WTC11 (cell line): ENCODE data around the gene GGACT. TPM values are rescaled to one million over a fixed set of nuclear protein-coding genes. Genes with fewer than 3 reads are reported as not detected.

Experiments used
- ATAC-seq: fragments of 200-7000 bp; cut with Tn5 transposase; 2 replicates; pipeline ENCODE4 v1.10.0; 2021; ENCODE audit warnings: mild to moderate bottlenecking, moderate library complexity
- CTCF ChIA-PET: fragments of 300-600 bp; sonication (Branson Sonifier 250); formaldehyde crosslinking; loops from one replicate; lab custom pipeline; 2021; ENCODE audit warnings: antibody characterized with exemption; lab: Charles Lee
- POLR2A ChIA-PET: fragments of 350-600 bp; sonication (Branson Sonifier 250); formaldehyde crosslinking; loops from one replicate; lab custom pipeline; 2021; ENCODE audit warnings: antibody characterized with exemption; lab: Charles Lee
- DNase-seq: peaks from one replicate; pipeline ENCODE4 v3.0.0; 2021; ENCODE audit warnings: low spot score
- H3K27ac Mint-ChIP-seq: 2 replicates; pipeline ENCODE4 v1.8.0; 2021; ENCODE audit warnings: mixed read lengths
- H3K27me3 Mint-ChIP-seq: 2 replicates; pipeline ENCODE4 v1.8.0; 2021; ENCODE audit warnings: low read depth, mild to moderate bottlenecking, moderate library complexity, mixed read lengths
- H3K36me3 Mint-ChIP-seq: 2 replicates; pipeline ENCODE4 v1.8.0; 2021; ENCODE audit warnings: mixed read lengths
- H3K4me1 Mint-ChIP-seq: 2 replicates; pipeline ENCODE4 v1.8.0; 2022; ENCODE audit warnings: mixed read lengths
- H3K4me3 Mint-ChIP-seq: 2 replicates; pipeline ENCODE4 v1.8.0; 2021; ENCODE audit warnings: mild to moderate bottlenecking, moderate library complexity, mixed read lengths
- H3K9me3 Mint-ChIP-seq: 2 replicates; pipeline ENCODE4 v1.8.0; 2021; ENCODE audit warnings: mixed read lengths
- CBFB ChIP-seq: sonication (generic); formaldehyde crosslinking; IDR thresholded peaks from 2 replicates; pipeline ENCODE4 v1.8.1; 2022; ENCODE audit warnings: mild to moderate bottlenecking, low read depth, missing genetic modification reagents
- CREB1 ChIP-seq: sonication (generic); formaldehyde crosslinking; IDR thresholded peaks from 2 replicates; pipeline ENCODE4 v1.8.0; 2023; ENCODE audit warnings: mild to moderate bottlenecking, missing genetic modification reagents
- FOXK1 ChIP-seq: sonication (generic); formaldehyde crosslinking; IDR thresholded peaks from 2 replicates; pipeline ENCODE4 v1.8.0; 2022; ENCODE audit warnings: mild to moderate bottlenecking, moderate library complexity, missing genetic modification reagents
- GTF2I ChIP-seq: fragments of 250-450 bp; sonication (Bioruptor Pico); conservative IDR thresholded peaks from 2 replicates; pipeline ENCODE4 v1.4.0; 2021; ENCODE audit warnings: mild to moderate bottlenecking
- HMGA2 ChIP-seq: fragments of 250-450 bp; sonication (Bioruptor Pico); IDR thresholded peaks from 2 replicates; pipeline ENCODE4 v1.4.0; 2021; ENCODE audit warnings: mild to moderate bottlenecking, moderate library complexity
- IRF1 ChIP-seq: sonication (generic); formaldehyde crosslinking; IDR thresholded peaks from 2 replicates; pipeline ENCODE4 v1.8.0; 2023; ENCODE audit warnings: missing genetic modification reagents
- MXD4 ChIP-seq: fragments of 250-450 bp; sonication (Bioruptor Pico); IDR thresholded peaks from 2 replicates; pipeline ENCODE4 v1.8.0; 2021; ENCODE audit warnings: mild to moderate bottlenecking, moderate library complexity, borderline replicate concordance
- MYBL2 ChIP-seq: sonication (generic); formaldehyde crosslinking; IDR thresholded peaks from 2 replicates; pipeline ENCODE4 v1.8.1; 2023; ENCODE audit warnings: mild to moderate bottlenecking, moderate library complexity, missing genetic modification reagents
- NFATC4 ChIP-seq: fragments of 250-450 bp; sonication (Bioruptor Pico); IDR thresholded peaks from 2 replicates; pipeline ENCODE4 v1.9.0; 2021; ENCODE audit warnings: mild to moderate bottlenecking
- NR1H2 ChIP-seq: sonication (generic); formaldehyde crosslinking; IDR thresholded peaks from 2 replicates; pipeline ENCODE4 v1.9.0; 2021; ENCODE audit warnings: mild to moderate bottlenecking, moderate library complexity, missing genetic modification reagents
- RELA ChIP-seq: sonication (generic); formaldehyde crosslinking; IDR thresholded peaks from 2 replicates; pipeline ENCODE4 v1.8.1; 2022; ENCODE audit warnings: missing genetic modification reagents, mild to moderate bottlenecking, borderline replicate concordance
- ZNF263 ChIP-seq: sonication (generic); formaldehyde crosslinking; IDR thresholded peaks from 2 replicates; pipeline ENCODE4 v1.8.1; 2022; ENCODE audit warnings: low read depth, mild to moderate bottlenecking, moderate library complexity, missing genetic modification reagents
- ZNF416 ChIP-seq: fragments of 250-450 bp; sonication (Bioruptor Pico); IDR thresholded peaks from 2 replicates; pipeline ENCODE4 v1.9.0; 2021; ENCODE audit warnings: mild to moderate bottlenecking, inconsistent platforms
- ZNF532 ChIP-seq: fragments of 250-450 bp; sonication (Bioruptor Pico); IDR thresholded peaks from 2 replicates; pipeline ENCODE4 v1.9.0; 2021; ENCODE audit warnings: mild to moderate bottlenecking, borderline replicate concordance
- ZSCAN18 ChIP-seq: fragments of 250-450 bp; sonication (Bioruptor Pico); IDR thresholded peaks from 2 replicates; pipeline ENCODE4 v2.1.2; 2022; ENCODE audit warnings: mild to moderate bottlenecking, moderate library complexity
- total RNA-seq: library from RNA; stranded (reverse); gene quantifications from 3 replicates; pipeline ENCODE4 v1.2.3, GENCODE V29; 2021
- TF ChIP-seq, protein P1 (sequence below): sonication (generic); formaldehyde crosslinking; IDR thresholded peaks from 2 replicates; pipeline ENCODE4 v1.8.0; 2023; ENCODE audit warnings: mild to moderate bottlenecking, missing genetic modification reagents
- TF ChIP-seq, protein P2 (sequence below): sonication (generic); formaldehyde crosslinking; IDR thresholded peaks from 2 replicates; pipeline ENCODE4 v1.8.1; 2022; ENCODE audit warnings: mild to moderate bottlenecking, missing genetic modification reagents, moderate library complexity, borderline replicate concordance
- TF ChIP-seq, protein P3 (sequence below): sonication (generic); formaldehyde crosslinking; IDR thresholded peaks from 2 replicates; pipeline ENCODE4 v1.8.1; 2023; ENCODE audit warnings: mild to moderate bottlenecking, missing genetic modification reagents, borderline replicate concordance
- TF ChIP-seq, protein P4 (sequence below): sonication (generic); formaldehyde crosslinking; conservative IDR thresholded peaks from 2 replicates; pipeline ENCODE4 v1.8.1; 2023; ENCODE audit warnings: mild to moderate bottlenecking, low read depth, missing genetic modification reagents, moderate library complexity

GGACT gene
- total RNA-seq, 1 experiment from 2014 or later: 2.4 TPM

- TF ChIP-seq, protein P1, sequence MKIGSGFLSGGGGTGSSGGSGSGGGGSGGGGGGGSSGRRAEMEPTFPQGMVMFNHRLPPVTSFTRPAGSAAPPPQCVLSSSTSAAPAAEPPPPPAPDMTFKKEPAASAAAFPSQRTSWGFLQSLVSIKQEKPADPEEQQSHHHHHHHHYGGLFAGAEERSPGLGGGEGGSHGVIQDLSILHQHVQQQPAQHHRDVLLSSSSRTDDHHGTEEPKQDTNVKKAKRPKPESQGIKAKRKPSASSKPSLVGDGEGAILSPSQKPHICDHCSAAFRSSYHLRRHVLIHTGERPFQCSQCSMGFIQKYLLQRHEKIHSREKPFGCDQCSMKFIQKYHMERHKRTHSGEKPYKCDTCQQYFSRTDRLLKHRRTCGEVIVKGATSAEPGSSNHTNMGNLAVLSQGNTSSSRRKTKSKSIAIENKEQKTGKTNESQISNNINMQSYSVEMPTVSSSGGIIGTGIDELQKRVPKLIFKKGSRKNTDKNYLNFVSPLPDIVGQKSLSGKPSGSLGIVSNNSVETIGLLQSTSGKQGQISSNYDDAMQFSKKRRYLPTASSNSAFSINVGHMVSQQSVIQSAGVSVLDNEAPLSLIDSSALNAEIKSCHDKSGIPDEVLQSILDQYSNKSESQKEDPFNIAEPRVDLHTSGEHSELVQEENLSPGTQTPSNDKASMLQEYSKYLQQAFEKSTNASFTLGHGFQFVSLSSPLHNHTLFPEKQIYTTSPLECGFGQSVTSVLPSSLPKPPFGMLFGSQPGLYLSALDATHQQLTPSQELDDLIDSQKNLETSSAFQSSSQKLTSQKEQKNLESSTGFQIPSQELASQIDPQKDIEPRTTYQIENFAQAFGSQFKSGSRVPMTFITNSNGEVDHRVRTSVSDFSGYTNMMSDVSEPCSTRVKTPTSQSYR: no peak
- no peak for TF ChIP-seq MXD4 (CRISPR knock-in tag)
Measured at GRCh38 chr13:100566543-100566942, 22.0 kb downstream of the GGACT start (continued).

DNA sequence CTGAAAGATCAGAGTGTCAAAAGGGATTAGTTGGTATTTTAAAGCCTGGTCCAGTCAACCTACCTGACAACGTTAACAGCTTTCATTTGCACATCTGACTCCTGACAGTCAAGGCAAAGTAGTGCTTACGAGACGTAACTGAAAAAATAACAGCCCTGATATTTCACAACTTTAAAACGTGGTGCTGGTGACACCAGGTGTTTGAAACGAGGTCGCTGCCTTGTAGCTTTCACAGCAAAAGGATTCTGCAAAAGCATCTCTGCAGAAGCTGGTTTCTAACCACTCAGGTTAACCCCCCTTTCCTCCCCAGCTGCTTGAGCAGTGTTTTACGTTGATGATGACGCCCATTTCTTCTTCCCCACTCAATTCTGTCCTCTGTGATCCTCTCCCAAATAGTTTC is 23.3 kb downstream of the GGACT start:
- POLR2A ChIA-PET: no interaction called here
- Mint-ChIP-seq H3K36me3 (peaks cover 30% of the 10 kb centered on the region), H3K27me3 (peaks cover 4% of the 10 kb centered on the region; the same call in 1 of the 2 replicates), H3K4me1 (peaks cover 3% of the 10 kb centered on the region; the same call in 1 of the 2 replicates), H3K27ac (no peak overlapping the region; the same call in 1 of the 2 replicates), H3K9me3 (peaks cover 45% of the 10 kb centered on the region), H3K4me3 (no peak overlapping the region)
- no peak for ATAC-seq
- no peak for DNase-seq
- CTCF ChIA-PET: interaction anchor here (0.9 to 1.0 kb wide), 2 partner anchors 8 to 9 kb away, joined by 3 read pairs; no protein-coding TSS in a partner anchor
- no peak for TF ChIP-seq GTF2I (CRISPR knock-in tag)
- TF ChIP-seq FOXK1 (CRISPR knock-in tag): no peak
- no peak for TF ChIP-seq ZNF263 (CRISPR knock-in tag)
- TF ChIP-seq NR1H2 (CRISPR knock-in tag): no peak
- no peak for TF ChIP-seq ZNF532 (CRISPR knock-in tag)
- TF ChIP-seq ZNF416 (CRISPR knock-in tag): no peak
- no peak for TF ChIP-seq ZSCAN18
- TF ChIP-seq, protein P2, sequence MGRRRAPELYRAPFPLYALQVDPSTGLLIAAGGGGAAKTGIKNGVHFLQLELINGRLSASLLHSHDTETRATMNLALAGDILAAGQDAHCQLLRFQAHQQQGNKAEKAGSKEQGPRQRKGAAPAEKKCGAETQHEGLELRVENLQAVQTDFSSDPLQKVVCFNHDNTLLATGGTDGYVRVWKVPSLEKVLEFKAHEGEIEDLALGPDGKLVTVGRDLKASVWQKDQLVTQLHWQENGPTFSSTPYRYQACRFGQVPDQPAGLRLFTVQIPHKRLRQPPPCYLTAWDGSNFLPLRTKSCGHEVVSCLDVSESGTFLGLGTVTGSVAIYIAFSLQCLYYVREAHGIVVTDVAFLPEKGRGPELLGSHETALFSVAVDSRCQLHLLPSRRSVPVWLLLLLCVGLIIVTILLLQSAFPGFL (CRISPR knock-in tag): no peak
- no peak for TF ChIP-seq CBFB
- TF ChIP-seq, protein P3, sequence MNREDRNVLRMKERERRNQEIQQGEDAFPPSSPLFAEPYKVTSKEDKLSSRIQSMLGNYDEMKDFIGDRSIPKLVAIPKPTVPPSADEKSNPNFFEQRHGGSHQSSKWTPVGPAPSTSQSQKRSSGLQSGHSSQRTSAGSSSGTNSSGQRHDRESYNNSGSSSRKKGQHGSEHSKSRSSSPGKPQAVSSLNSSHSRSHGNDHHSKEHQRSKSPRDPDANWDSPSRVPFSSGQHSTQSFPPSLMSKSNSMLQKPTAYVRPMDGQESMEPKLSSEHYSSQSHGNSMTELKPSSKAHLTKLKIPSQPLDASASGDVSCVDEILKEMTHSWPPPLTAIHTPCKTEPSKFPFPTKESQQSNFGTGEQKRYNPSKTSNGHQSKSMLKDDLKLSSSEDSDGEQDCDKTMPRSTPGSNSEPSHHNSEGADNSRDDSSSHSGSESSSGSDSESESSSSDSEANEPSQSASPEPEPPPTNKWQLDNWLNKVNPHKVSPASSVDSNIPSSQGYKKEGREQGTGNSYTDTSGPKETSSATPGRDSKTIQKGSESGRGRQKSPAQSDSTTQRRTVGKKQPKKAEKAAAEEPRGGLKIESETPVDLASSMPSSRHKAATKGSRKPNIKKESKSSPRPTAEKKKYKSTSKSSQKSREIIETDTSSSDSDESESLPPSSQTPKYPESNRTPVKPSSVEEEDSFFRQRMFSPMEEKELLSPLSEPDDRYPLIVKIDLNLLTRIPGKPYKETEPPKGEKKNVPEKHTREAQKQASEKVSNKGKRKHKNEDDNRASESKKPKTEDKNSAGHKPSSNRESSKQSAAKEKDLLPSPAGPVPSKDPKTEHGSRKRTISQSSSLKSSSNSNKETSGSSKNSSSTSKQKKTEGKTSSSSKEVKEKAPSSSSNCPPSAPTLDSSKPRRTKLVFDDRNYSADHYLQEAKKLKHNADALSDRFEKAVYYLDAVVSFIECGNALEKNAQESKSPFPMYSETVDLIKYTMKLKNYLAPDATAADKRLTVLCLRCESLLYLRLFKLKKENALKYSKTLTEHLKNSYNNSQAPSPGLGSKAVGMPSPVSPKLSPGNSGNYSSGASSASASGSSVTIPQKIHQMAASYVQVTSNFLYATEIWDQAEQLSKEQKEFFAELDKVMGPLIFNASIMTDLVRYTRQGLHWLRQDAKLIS (CRISPR knock-in tag): no peak
- TF ChIP-seq RELA: no peak
- TF ChIP-seq, protein P4, sequence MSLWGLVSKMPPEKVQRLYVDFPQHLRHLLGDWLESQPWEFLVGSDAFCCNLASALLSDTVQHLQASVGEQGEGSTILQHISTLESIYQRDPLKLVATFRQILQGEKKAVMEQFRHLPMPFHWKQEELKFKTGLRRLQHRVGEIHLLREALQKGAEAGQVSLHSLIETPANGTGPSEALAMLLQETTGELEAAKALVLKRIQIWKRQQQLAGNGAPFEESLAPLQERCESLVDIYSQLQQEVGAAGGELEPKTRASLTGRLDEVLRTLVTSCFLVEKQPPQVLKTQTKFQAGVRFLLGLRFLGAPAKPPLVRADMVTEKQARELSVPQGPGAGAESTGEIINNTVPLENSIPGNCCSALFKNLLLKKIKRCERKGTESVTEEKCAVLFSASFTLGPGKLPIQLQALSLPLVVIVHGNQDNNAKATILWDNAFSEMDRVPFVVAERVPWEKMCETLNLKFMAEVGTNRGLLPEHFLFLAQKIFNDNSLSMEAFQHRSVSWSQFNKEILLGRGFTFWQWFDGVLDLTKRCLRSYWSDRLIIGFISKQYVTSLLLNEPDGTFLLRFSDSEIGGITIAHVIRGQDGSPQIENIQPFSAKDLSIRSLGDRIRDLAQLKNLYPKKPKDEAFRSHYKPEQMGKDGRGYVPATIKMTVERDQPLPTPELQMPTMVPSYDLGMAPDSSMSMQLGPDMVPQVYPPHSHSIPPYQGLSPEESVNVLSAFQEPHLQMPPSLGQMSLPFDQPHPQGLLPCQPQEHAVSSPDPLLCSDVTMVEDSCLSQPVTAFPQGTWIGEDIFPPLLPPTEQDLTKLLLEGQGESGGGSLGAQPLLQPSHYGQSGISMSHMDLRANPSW (CRISPR knock-in tag): no peak
- no peak for TF ChIP-seq MYBL2 (CRISPR knock-in tag)
- TF ChIP-seq IRF1: no peak
- no peak for TF ChIP-seq CREB1
- no peak for TF ChIP-seq NFATC4
- no peak for TF ChIP-seq HMGA2 (CRISPR knock-in tag)
